GM18511 (cell line): ENCODE results near the gene POLR2J.

Experiments used
- ATAC-seq: cut with Tn5 transposase; IDR thresholded peaks from one replicate; pipeline ENCODE4 v1.9.1; 2021; ENCODE audit warnings: mild to moderate bottlenecking, moderate library complexity; ENCODE audit not compliant: unreplicated experiment

POLR2J gene

GRCh38 chr7:102444961-102445673, 33.6 kb downstream of the POLR2J start:
- peak; percentile 48 for ATAC-seq

DNA sequence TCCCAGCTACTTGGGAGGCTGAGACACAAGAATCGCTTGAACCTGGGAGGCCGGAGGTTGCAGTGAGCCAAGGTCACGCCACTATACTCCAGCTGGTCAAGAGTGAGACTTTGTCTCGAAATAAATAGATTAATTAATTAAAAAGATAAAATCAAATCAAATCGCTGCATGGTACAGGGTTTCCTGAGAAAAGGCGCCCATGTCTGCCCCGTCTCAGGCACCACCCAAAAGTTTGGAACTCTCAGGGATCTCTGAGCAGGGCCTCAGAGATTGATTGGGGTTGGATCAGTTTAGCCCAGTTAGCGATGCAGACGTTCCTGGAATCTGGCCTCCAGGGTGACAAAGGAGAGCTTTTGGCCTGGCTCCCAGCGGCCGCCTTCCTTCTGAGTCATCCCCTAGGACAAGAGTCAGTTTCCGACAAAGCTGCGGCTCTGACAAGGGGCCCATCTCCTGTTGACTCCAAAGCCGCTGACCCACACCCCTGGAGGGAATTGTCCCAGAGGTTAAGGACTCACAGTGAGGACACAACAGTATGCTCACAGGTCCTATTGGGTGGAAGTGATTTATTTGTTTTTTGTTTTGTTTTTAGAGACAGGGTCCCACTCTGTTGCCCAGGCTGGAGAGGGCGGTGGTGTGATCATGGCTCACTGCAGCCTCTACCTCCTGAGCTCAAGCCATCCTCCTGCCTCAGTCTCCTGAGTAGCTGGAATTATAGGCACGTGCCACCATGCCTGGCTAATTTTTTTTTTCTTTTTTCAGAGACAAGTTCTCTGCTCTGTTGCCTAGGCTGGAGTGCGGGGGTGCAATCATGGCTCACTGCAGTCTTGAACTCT, 38.5 kb downstream of the POLR2J start:
- ATAC-seq, result no peak

DNA sequence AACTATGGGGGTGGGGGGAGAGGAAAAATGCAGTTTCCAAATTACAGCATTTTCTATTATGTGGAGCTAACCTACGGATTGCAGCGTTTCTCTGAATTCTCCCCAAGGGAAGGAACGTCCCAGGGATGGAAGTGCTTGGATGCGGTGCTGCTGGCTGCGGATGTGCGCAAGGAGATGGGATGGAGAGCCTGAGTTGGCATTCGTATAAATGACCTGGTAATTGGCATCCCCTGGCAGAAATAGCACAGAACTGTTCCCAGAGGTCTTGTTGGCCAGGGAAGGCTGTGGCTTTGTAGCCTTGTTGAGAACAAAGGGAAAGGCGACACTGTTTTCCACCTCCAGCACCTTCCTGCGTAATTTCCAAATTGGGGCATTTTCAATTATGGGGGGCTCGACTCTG, 42.6 kb downstream of the POLR2J start:
- ATAC-seq, result no peak

DNA sequence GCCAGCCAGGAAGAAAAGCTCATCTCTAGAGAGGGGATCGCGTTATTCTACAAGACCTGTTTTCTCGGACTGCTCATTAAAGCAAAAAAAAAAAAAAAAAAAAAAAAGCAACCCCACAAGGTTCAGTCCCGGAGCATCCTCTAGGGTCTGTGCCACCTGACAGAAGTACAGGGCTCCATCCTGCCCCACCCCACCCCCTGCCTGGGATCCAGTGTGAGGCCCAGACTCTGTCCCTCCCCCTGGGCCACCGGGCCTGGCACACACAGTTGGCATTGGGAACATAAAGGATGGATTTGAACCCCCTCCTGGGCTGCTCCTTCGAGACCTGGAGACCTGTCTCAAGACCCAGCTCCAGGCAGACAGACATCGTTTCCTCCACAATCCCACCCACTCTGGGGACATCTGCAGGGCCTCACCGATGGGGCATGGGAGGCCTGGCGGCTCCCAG, 44.7 kb downstream of the POLR2J start:
- peak; percentile 17 for ATAC-seq

- peak; percentile 70 for ATAC-seq
Measured at GRCh38 chr7:102433219-102434038, 45.3 kb downstream of the POLR2J start, which contains the start of gene ORAI2. TSS of gene ORAI2 (plus strand) at chr7:102433575. CDS start at chr7:102438957, 5,382 bp downstream.

DNA sequence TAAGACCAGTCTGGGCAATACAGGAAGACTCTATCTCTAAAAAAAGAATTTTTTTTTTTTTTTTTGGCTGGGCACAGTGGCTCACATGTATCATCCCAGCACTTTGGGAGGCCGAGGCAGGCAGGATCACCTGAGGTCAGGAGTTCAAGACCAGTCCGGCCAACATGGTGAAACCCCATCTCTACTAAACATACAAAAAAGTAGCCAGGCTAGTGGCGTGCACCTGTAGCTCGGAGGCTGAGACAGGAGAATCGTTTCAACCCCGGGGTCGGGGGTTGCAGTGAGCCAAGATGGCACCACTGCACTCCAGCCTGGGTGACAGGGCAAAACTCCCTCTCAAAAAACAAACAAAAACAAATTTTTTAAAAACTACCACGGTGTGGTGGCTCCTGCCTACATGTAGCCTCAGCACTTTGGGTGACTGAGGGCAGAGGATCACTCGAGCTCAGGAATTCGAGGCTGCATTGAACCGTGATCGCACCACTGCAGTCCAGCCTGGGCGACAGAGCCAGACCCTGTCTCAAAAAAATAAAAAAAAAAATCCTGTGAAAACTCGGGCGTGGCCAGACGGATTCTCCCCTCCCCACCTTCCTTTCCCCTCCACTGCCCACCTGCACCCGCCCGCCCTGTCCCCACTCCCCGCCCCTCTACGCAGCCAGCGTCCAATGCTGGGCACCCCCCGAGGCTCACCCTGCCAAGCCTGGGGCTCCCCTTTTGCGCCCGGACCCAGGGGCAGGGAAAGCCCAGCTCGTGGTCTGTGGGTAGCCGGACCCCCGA, 46.1 kb downstream of the POLR2J start:
- ATAC-seq, result peak; percentile 36

- ATAC-seq, result no peak
Measured at GRCh38 chr7:102431617-102432298, 47.0 kb downstream of the POLR2J start.

- ATAC-seq, result no peak
Measured at GRCh38 chr7:102429141-102429899, 49.4 kb downstream of the POLR2J start.

DNA sequence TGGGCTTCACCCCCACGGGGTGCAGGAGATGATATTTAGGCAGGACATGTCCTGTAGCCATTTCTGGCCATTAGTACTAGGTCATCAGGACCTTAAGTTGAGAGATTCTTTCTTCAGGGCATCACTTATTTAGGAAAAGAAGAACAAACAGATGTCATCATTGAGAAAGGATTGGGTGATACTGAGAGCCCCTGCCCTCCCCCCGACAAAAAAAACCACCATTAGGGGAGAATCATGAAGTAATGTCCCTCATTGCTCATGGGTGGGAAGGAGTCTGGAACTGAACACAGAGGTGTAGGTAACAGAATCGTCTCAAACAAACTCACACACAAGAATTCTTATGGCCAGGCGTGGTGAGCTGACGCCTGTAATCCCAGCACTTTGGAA, 51.7 kb downstream of the POLR2J start:
- no peak for ATAC-seq

DNA sequence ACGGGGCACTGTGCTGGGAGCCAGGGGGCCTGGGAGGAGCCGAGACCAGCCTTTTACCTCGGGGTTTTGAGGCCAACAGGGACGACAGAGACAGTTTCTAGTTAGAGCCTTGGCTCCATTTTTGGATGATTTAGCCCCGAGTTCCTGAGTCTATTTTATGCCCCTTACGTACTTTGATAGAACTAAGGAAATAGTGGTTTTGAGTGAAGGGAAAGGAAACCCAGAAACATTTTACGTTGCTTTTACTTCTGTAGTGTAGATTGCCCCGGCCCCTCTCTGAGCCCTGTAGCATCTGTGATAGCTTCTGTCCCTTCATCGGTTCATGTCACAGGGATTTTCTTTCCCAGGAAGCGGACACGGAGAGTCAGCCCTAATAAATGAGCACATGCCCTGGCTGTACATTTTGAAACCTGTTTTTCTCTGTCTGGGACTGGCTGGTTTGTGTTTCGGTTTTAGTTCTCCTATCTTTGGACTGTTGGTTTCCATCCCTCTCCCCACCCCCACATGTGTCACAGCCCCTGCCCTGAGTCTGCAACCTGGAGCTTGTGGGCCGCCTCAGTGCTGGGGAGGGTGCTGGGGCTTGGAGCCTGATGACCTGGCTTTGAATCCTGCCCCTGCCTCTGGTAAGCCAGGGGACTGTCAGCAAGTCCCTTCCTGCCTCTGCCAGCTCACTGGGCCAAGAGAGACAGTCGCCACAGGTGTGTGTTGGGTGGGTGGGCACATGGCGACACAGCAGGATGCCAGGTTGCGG, 52.3 kb downstream of the POLR2J start:
- peak; percentile 64 for ATAC-seq

GRCh38 chr7:102425639-102426267, 53.0 kb downstream of the POLR2J start:
- peak; percentile 68 for ATAC-seq

- peak; percentile 29 for ATAC-seq
Measured at GRCh38 chr7:102424787-102425218, 53.9 kb downstream of the POLR2J start.

GRCh38 chr7:102424129-102424551, 54.6 kb downstream of the POLR2J start:
- no peak for ATAC-seq
